Posterior cingulate gyrus (tissue), 11 donors: ENCODE results near the gene CADPS.
"Not testable (repeated sequence)": the region's sequence is repeated elsewhere in the genome, so short reads cannot be mapped to it uniquely, and the experiment has no call there.

Experiments used
- DNase-seq, 10 donors: peaks; one replicate each; pipeline versions ENCODE4 v3.0.0 to v3.0.0-alpha.2; 2020 to 2021; ENCODE audit warnings: mixed read lengths in 3 of 10
- intact Hi-C: fragments of 100-400 bp; cut with DNase I; formaldehyde crosslinking; loops from one replicate; pipeline ENCODE4 v1.15.1; 2023

The CADPS gene

DNA sequence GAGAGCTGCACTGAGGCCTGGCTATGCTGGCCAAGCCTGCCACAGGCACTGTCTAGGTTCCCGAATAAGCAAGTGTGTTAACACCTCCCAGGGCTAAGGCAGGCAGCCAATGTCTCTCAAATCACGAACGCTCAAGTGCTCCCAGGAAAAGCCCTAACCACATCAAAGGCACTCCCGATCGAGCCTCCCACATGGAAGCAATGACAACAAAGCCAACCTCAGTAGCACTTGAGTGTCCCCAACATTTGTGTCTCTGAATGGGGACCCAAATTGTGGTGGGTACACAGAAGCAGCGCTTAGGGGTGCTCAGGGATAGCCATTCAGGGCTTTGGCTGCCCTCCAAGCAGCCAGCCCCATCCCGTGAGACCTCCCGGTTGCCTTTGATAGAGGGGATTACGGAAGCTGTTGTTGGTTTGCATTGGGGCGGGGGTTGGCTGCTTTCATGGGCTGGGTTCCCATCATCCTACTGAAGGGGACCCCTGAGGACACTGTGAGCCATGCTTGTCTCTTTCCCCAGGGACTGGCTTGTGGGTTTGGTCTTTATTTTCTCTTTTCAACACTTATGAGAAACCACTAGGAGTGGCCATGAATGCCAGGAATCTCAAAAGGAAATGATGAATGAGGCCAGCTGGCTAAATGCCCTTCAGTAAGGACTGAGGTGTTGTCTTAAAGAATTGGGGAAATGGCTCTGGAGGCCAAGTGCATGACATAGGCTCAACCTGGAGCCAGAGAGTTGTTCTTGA, 267.8 kb downstream of the CADPS start:
- peak in 4 of 10 donors; percentile 32 to 88 (median 76) for DNase-seq
- intact Hi-C loops: no loop called here

GRCh38 chr3:62605413-62606068, 269.7 kb downstream of the CADPS start:
- intact Hi-C loops: no loop called here

DNA sequence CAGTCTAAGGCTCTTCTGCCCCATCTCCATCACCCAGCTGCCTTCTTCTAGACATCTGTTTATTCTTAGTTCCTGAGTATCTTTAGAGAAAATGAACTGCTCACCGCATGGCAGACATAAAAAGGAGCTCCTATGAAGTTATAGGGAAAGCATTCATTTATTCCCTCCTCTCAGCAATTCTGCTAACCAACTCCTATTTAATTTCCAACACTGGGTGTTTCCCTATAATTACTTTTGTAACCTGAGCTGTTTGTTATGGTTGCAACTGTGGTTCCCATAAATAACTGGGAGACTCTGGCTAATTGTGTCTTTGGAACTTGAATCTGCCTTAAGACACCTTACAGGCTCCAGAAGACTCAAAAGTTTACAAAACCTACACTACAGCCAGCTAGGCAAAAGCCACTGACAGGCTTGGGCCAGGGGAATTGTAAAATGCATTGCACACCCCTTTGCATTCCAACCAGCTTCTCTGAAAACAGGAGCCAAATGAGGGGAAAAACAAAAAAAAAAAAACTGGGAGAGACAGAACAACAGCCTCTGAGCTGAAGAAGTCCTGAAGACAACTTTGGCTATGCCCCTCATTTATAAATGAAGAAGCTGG, 270.4 kb downstream of the CADPS start:
- intact Hi-C loops: no loop called here
- no peak for DNase-seq

More at GRCh38 chr3:62605413-62606068, 269.7 kb downstream of the CADPS start:
- DNase-seq: no peak

- intact Hi-C loops: no loop called here
- no peak for DNase-seq
These were observed 270.9 kb downstream of the CADPS start for GRCh38 chr3:62604298-62604697.

DNA sequence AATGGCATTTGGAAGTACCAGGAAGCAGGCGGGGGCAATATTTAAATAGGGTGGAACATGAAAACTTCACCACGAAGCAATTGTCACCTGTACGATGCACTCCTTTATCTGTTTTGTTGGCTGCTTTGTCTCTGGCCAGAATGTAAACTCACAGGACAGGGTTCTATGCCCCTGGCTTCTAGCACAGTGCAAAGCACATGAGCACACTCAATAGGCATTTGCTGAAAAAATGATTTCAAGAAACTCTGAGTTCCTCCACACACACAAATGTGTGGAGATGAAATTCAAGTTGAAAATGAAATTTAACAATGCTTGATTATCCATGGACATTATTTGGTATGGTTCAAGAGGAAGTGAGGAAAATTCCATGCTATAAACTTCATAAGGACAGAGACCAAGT, 272.2 kb downstream of the CADPS start:
- DNase-seq: no peak
- intact Hi-C loops: no loop called here

- intact Hi-C loops: no loop called here
These were observed 273.0 kb downstream of the CADPS start for GRCh38 chr3:62602129-62602770.

DNA sequence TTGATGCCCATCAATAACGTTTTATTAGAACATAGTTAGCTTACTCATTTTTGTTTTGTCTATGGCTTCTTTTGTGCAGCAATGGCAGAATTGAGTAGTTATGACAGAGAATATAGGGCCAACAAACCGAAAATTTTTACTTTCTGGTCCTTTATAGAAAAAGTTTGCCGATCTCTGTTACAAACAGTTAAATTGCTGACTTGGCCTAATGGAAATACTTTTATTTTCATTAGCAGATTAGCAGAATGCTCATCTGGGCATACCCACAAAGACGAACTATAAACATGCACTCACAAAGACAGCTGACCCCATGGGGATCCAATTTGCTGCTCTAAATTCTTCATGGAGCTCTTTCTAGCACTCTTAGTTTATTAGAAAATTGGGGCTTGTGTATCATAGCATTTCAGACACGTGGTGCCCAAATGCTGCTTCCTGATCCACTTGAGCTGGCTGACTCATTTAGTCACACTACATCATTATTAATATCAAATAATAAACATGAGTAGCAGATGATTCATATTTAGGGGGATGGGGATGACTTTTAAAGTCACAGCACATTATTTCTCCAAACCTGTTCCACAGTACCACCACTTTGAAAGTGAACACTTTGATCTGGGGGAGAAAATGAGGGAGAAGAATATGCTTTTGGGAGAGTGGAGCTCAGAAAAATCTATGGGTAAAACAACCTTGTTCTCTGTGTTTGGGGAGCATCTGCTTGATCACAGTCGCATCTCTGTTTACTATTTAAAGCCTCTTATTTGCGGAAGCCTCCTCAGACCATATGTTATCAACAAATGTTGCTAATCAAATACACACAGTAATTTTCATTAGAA, 273.8 kb downstream of the CADPS start:
- DNase-seq: no peak
- intact Hi-C loops: no loop called here

More at GRCh38 chr3:62602129-62602770, 273.0 kb downstream of the CADPS start:
- DNase-seq: no peak

- intact Hi-C loops: no loop called here
- DNase-seq: no peak
These were observed 275.2 kb downstream of the CADPS start for GRCh38 chr3:62600033-62600432.

- intact Hi-C loops: no loop called here
- DNase-seq: no peak
These were observed 277.7 kb downstream of the CADPS start for GRCh38 chr3:62597491-62597890.

DNA sequence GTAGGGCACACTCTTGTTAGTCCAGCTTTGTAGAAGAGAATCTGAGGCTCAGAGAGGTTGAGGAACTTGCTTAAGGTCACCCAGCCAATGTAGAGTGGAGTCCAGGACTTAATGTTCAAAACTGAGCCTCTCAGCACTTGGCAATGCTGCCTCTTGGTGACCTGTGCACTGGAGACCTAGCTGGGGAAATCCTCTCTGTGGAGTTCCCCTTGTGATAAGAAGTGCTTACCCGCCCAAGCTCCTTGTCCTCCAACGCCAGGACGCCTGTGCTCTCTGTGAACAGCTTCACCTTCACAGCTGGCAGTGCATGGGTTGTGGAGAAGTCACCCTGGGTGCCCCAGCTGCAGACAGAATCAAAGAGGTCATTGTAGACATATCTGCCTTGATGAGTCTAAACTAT, 282.8 kb downstream of the CADPS start:
- no peak for DNase-seq
- intact Hi-C loops: no loop called here

- no peak for DNase-seq
- intact Hi-C loops: no loop called here
These were observed 286.1 kb downstream of the CADPS start for GRCh38 chr3:62589078-62589477.

- DNase-seq: no peak
- intact Hi-C loops: no loop called here
These were observed 287.6 kb downstream of the CADPS start for GRCh38 chr3:62587579-62588031.

DNA sequence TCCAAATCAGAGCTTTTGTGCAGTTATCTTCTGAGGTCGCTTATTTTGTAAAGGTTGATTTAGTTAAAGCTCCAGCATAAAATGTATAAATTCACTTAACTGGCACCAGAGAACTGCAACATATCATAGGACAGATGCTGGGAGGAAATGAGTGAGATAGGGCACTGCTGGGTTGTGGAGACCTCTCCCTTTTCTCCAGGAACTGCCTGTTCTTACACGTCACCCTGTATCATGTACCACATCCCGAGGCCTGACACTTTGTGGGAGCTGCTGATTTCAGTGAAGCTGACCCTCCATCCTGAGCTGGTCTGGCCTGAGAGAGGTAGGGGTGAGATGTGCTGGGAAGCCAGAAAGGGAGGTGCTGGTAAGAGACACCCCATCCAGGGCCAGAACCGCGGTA, 288.0 kb downstream of the CADPS start:
- no peak for DNase-seq
- intact Hi-C loops: no loop called here

DNA sequence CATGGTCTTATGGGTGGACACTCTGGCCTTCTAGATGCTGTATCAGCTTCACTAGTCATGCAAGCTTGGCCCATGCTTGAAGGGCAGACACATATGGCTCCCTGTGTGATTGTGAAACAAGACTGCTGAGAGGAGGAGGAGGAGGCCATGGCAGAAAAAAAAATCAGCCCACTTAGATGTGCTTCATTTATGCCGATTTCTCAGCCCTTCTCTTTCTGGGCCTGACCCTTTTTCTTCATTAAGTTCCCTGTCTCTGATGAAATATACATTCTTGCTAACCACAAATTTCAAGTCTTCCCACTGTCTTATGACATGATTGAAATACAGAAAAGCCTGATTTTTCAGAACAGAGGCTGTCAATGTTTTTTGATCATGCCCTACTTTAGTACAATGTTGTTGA, 288.9 kb downstream of the CADPS start:
- intact Hi-C loops: no loop called here
- no peak for DNase-seq

GRCh38 chr3:62585861-62586260, 289.4 kb downstream of the CADPS start:
- DNase-seq: no peak
- intact Hi-C loops: no loop called here

DNA sequence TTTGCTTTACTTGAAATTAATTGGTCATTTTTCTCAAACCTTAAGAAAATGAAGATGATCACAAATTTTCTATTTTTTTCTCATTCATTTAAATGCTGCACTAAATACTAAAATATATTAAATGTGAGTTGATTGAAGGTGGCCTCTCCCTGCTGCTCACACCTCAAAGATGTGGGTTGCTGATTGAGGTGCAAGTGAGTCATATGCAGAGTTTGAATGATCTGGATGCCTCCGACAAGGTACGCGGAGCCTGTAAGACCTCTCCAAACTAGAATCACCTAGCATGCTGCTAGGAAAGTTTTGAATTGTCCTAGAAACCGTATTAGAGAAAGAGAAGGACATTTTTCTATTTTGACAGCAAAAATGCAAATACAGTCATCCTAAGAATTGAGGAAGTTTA, 290.6 kb downstream of the CADPS start:
- no peak for DNase-seq
- intact Hi-C loops: no loop called here

DNA sequence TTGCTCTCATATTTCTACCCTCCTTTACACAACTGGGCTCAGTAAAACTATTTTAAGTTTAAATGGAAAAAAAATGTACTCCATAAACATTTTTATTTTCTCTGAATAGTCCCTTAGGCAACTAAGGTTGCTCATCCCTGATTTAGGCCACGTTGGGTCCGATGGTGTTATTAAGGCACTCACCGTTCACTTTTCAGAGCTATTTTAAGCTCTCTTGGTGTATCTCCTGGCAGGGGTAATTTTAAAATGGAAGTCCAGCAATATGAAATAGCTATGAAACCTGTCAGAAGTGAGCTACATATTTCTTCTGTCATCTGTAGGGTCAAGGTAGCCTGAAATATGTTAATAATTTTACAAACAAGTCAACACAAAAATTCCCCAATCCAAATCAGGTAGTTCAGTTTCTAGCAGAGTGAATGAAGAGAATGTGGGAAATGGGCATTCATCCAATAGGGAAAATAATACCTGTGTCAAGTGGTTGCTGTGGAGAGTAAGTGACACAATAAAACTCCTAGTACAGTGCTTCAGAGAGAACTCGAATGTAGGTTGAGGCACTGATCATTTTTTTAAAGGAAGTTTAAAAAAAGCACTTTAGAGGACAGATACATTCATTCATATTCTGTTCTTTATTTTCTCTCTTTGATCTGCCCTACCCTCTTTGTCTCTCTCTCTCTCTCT, 292.6 kb downstream of the CADPS start:
- DNase-seq: no peak
- intact Hi-C loops: no loop called here

GRCh38 chr3:62580485-62580884, 294.7 kb downstream of the CADPS start:
- intact Hi-C loops: not testable (repeated sequence)

DNA sequence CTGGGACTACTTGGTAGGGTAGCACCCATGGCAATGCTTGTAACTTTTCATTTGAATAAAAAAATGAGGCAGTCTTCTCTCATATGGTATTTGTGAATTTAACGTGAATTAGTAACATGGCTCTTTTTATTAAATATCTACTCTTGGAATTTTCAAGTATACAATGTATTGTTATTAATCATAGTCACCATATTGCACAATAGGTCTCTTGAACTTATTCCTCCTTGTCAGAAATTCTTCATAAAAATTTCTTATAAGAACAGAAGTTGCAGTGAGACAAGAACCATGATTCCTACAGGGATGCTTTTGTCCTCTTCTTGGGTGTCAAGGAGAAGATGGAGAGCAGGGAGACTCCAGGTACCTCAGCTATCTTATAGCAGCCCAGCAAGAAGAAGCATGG, 298.1 kb downstream of the CADPS start:
- intact Hi-C loops: no loop called here
- DNase-seq: no peak

More at GRCh38 chr3:62580485-62580884, 294.7 kb downstream of the CADPS start:
- DNase-seq: not testable (repeated sequence)
